Ovary (tissue), 9 donors: Measurements from ENCODE around the gene LINC00305. TPM values are rescaled to one million over a fixed set of nuclear protein-coding genes. Genes with fewer than 3 reads are reported as not detected.

Source experiments
- DNase-seq, 5 donors: peaks; one replicate each; pipeline ENCODE4 v3.0.0-alpha.2; 2019 to 2020
- H3K27ac ChIP-seq, 2 donors: fragments of 200-600 bp; one replicate each; pipeline versions ENCODE4 v1.5.1 to v1.8.0; 2019 to 2022
- H3K27me3 ChIP-seq: fragments of 200-600 bp; one replicate; pipeline ENCODE4 v1.8.0; 2022
- H3K36me3 ChIP-seq: fragments of 200-600 bp; sonication (generic); one replicate; pipeline ENCODE4 v1.5.1; 2019
- H3K4me1 ChIP-seq: one replicate; pipeline ENCODE4 v1.8.1; 2013; ENCODE audit warnings: mild to moderate bottlenecking, moderate library complexity; ENCODE audit not compliant: insufficient read depth
- H3K4me3 ChIP-seq: fragments of 200-600 bp; sonication (generic); one replicate; pipeline ENCODE4 v1.5.1; 2017
- H3K9me3 ChIP-seq, 2 donors: fragments of 200-600 bp in 1 of 2; sonication (generic) in 1 of 2; one replicate each; pipeline versions ENCODE4 v1.5.1 to v1.8.1; 2013 to 2019; ENCODE audit warnings: mild to moderate bottlenecking in 1 of 2, moderate library complexity in 1 of 2
- CTCF ChIP-seq, 3 donors: fragments of 450-650 bp in 2 of 3; fragments of 200-600 bp in 1 of 3; IDR thresholded peaks; one replicate each; pipeline versions ENCODE4 v1.5.1 to v1.8.0; 2016 to 2022; ENCODE audit warnings: antibody characterized with exemption in 3 of 3, mild to moderate bottlenecking in 1 of 3
- EP300 ChIP-seq: sonication (generic); formaldehyde crosslinking; IDR thresholded peaks from one replicate; pipeline ENCODE4 v1.6.1; 2017; ENCODE audit warnings: antibody characterized with exemption
- POLR2A ChIP-seq: fragments of 450-650 bp; IDR thresholded peaks from one replicate; pipeline ENCODE4 v1.6.1; 2017; ENCODE audit warnings: antibody characterized with exemption, mild to moderate bottlenecking, moderate library complexity
- WGBS, 3 donors: extraction: QIAGEN DNeasy Blood & Tissue Kit in 1 of 3; methylation state at CpG; one replicate each; pipeline versions ENCODE4 v1.1.5 to v1.1.7; 2013 to 2017; 5-methylcytosine and 5-hydroxymethylcytosine counted together
- intact Hi-C, 4 donors: fragments of 100-400 bp; cut with DNase I; formaldehyde crosslinking; loops; one replicate each; pipeline versions ENCODE4 v1.11.0 to v1.15.1; 2022 to 2023
- polyA plus RNA-seq, 2 donors: library from polyadenylated mRNA; stranded (reverse); fragments of 200-250 nt in 1 of 2; fragments of 350-450 nt in 1 of 2; fragmentation: Illumina TruSeq in 1 of 2; extraction: RNeasy Lipid Tissue Mini Kit (QIAGEN cat#74804) in 1 of 2; gene quantifications; one replicate each; pipeline ENCODE4 v1.2.3, GENCODE V29; 2013 to 2014
- total RNA-seq, 7 donors: library from RNA; depleted of rRNA in 2 of 7; stranded (reverse); fragments of >200 nt in 2 of 7; fragmentation: NEBNext Ultra II Directional in 3 of 7; extraction: Animal tissue kit (Norgen Biotek cat#: 25700) in 3 of 7; gene quantifications; one replicate each; pipeline versions ENCODE4 v1.1.0 to v1.2.4, GENCODE V29; 2016 to 2023
- donor health status: DM: no; HTN: no; CAD: no; lungs with moderate emphysema.
- donor health status: DM: no; HTN: no; CAD: no.
- donor health status: Bipolar disorder and iron deficiency.
- donor health status: DM: yes; HTN: yes; CAD: no.
- donor health status: DM: no; HTN: no; CAD: no.
- donor health status: DM: yes; HTN: yes; CAD: no.

LINC00305 gene
- total and polyA plus RNA-seq, 9 donors, result 0.12 TPM; not detected in 8

GRCh38 chr18:64149916-64150438, 1.1 kb upstream of the LINC00305 start:
- TF ChIP-seq EP300, result no peak
- no peak for TF ChIP-seq POLR2A
- TF ChIP-seq CTCF (IDR thresholded peaks at IDR 0.05), result no peak
- Histone ChIP-seq H3K4me1 (no peaks in the 10 kb centered on the region), H3K27me3 (no peaks in the 10 kb centered on the region), H3K36me3 (no peaks in the 10 kb centered on the region), H3K4me3 (no peak overlapping the region), H3K27ac (no peak overlapping the region), H3K9me3 (no peaks in the 10 kb centered on the region)
- intact Hi-C loops, result no loop called here
- WGBS, 3 donors, result 84 to 92% (median 86%) methylated on average over 11 of the region's 11 CpGs
- DNase-seq, result no peak

GRCh38 chr18:64142904-64143303, 6.0 kb downstream of the LINC00305 start:
- WGBS, 3 donors, result 41 to 71% (median 50%) methylated on average over 1 of the region's 1 CpG
- Histone ChIP-seq H3K4me1 (no peaks in the 10 kb centered on the region), H3K27me3 (no peaks in the 10 kb centered on the region), H3K36me3 (no peaks in the 10 kb centered on the region), H3K27ac (no peak overlapping the region), H3K9me3 (no peaks in the 10 kb centered on the region), H3K4me3 (no peak overlapping the region)
- DNase-seq, result no peak
- intact Hi-C loops, result no loop called here
- TF ChIP-seq EP300, result no peak
- TF ChIP-seq POLR2A, result no peak
- TF ChIP-seq CTCF (IDR thresholded peaks at IDR 0.05), result no peak

GRCh38 chr18:64137914-64138313, 11.0 kb downstream of the LINC00305 start:
- Histone ChIP-seq H3K4me3 (no peak overlapping the region), H3K4me1 (no peaks in the 10 kb centered on the region), H3K27ac (no peak overlapping the region), H3K9me3 (no peaks in the 10 kb centered on the region), H3K27me3 (no peaks in the 10 kb centered on the region), H3K36me3 (no peaks in the 10 kb centered on the region)
- no peak for DNase-seq
- no peak for TF ChIP-seq POLR2A
- TF ChIP-seq CTCF (IDR thresholded peaks at IDR 0.05), result no peak
- no peak for TF ChIP-seq EP300
- intact Hi-C loops, result no loop called here
- 86 to 94% (median 89%) methylated on average over 1 of the region's 1 CpG for WGBS, 3 donors

- H3K27ac ChIP-seq, result no peak overlapping the region
- WGBS, 3 donors, result 60 to 72% (median 62%) methylated on average over 6 of the region's 6 CpGs
- DNase-seq, result no peak
- H3K4me1 ChIP-seq, result no peaks in the 10 kb centered on the region
- no peaks in the 10 kb centered on the region for H3K9me3 ChIP-seq
- TF ChIP-seq EP300, result no peak
- TF ChIP-seq POLR2A, result no peak
- no peak for TF ChIP-seq CTCF (IDR thresholded peaks at IDR 0.05)
- no peaks in the 10 kb centered on the region for H3K36me3 ChIP-seq
- no peaks in the 10 kb centered on the region for H3K27me3 ChIP-seq
- no peak overlapping the region for H3K4me3 ChIP-seq
- intact Hi-C loops, result no loop called here
Measured at GRCh38 chr18:64134044-64134747, 14.7 kb downstream of the LINC00305 start.
